WERI-Rb-1 (cell line): Measurements from ENCODE around the gene PCGF6.

Experiments
- DNase-seq: peaks from one replicate; pipeline ENCODE4 v3.0.0-alpha.2; 2020
- H3K27ac ChIP-seq: fragments of 250-450 bp; sonication (Bioruptor Pico); 2 replicates; pipeline ENCODE4 v1.5.1; 2020; ENCODE audit warnings: mild to moderate bottlenecking, moderate library complexity
- H3K27me3 ChIP-seq: fragments of 250-450 bp; sonication (Bioruptor Pico); 2 replicates; pipeline ENCODE4 v1.5.1; 2021; ENCODE audit warnings: mild to moderate bottlenecking, low read depth, moderate library complexity; ENCODE audit not compliant: insufficient read depth, severe bottlenecking
- H3K36me3 ChIP-seq: fragments of 250-450 bp; sonication (Bioruptor Pico); 2 replicates; pipeline ENCODE4 v1.5.1; 2020; ENCODE audit warnings: mild to moderate bottlenecking, moderate library complexity
- H3K4me3 ChIP-seq: 2 replicates; pipeline ENCODE4 v1.5.1; 2011; ENCODE audit warnings: low read depth, mild to moderate bottlenecking, control low read depth, low read length
- H3K9me3 ChIP-seq: fragments of 250-450 bp; sonication (Bioruptor Pico); 2 replicates; pipeline ENCODE4 v1.5.1; 2021; ENCODE audit warnings: mild to moderate bottlenecking, moderate library complexity; ENCODE audit not compliant: severe bottlenecking
- CTCF ChIP-seq: IDR thresholded peaks from 2 replicates; pipeline ENCODE4 v1.5.1; 2011; ENCODE audit warnings: low read depth, mild to moderate bottlenecking, control low read depth, inconsistent platforms, low read length

Gene PCGF6

GRCh38 chr10:103276896-103277712 lies 73.8 kb downstream of the PCGF6 start, which contains the start of gene INA:
INA (plus strand) TSS chr10:103277138; CDS start chr10:103277212, 74 bp downstream.
- no peaks in the 10 kb centered on the region for H3K9me3 ChIP-seq
- H3K4me3 ChIP-seq: peak within 1 kb of the TSS; percentile 64
- no peaks in the 10 kb centered on the region for H3K27me3 ChIP-seq
- peaks cover 29% of the 10 kb centered on the region for H3K36me3 ChIP-seq
- H3K27ac ChIP-seq: peak within 1 kb of the TSS; percentile 83
- peak; percentile 92 for DNase-seq
- TF ChIP-seq CTCF: peak; percentile 31

DNA sequence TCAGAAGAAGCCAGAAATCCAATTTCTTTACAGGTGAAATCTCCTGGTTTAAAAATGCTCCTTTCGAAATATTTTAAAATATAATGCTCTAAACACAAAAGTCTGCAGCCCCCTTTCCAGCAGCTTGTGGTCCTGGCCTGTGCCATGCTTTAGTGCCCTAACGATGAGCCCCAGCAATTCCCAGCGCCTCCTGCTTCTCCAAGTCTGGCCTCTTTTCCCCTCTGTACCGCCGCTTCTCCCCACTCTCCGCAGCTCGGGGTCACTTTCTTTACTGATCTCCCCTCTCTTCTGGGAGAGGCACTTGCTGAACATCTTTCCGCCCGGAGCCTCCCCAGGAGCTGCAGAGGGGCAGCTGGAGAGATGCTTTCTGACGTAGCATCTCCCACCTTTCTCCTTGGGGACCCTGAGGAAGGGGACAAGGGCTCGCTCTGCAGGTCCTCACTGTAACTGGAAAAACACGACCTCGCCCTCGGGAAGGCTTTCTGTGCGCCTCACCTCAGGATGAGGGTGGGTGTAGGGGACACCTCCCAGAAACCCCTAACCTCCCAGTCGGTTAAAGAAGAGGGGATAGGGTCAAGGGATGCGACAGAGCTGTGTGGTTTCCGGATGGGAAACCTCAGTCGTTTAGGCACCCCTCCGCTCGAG lies 74.6 kb downstream of the PCGF6 start:
- H3K36me3 ChIP-seq: peaks cover 25% of the 10 kb centered on the region
- H3K27ac ChIP-seq: peak overlapping the region; percentile 83
- H3K27me3 ChIP-seq: no peaks in the 10 kb centered on the region
- no peaks in the 10 kb centered on the region for H3K9me3 ChIP-seq
- H3K4me3 ChIP-seq: peak overlapping the region; percentile 64
- TF ChIP-seq CTCF: no peak
- DNase-seq: peak; percentile 15

DNA sequence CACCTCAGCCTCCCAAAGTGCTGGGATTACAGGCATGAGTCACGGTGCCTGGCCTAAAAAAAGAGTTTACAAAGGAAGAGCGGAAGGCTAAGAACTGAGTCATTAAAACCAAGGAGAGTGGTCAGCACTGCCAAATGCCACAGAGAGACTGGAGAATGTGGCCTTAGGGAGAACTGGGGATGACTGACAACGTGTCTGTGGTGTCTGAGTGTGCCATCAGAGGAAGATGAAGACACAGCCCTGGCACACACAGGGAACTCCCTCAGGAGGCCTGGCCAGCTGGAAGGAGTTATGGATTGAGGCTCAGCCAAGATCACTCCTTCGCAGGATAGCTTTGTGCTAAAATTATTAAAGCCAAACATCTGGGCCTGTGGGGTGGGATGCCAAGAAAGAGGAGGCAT lies 77.9 kb downstream of the PCGF6 start:
- TF ChIP-seq CTCF: no peak
- Histone ChIP-seq H3K27me3 (no peaks in the 10 kb centered on the region), H3K4me3 (no peak overlapping the region), H3K27ac (no peak overlapping the region), H3K36me3 (no peaks in the 10 kb centered on the region), H3K9me3 (no peaks in the 10 kb centered on the region)
- DNase-seq: no peak

- no peak for TF ChIP-seq CTCF
- H3K9me3 ChIP-seq: peaks cover 1% of the 10 kb centered on the region
- H3K27me3 ChIP-seq: no peaks in the 10 kb centered on the region
- H3K4me3 ChIP-seq: no peak overlapping the region
- no peak for DNase-seq
- peak overlapping the region; percentile 14; the same call in 1 of the 2 replicates for H3K27ac ChIP-seq
- H3K36me3 ChIP-seq: no peaks in the 10 kb centered on the region
Measured at GRCh38 chr10:103265717-103266329, 85.1 kb downstream of the PCGF6 start.

DNA sequence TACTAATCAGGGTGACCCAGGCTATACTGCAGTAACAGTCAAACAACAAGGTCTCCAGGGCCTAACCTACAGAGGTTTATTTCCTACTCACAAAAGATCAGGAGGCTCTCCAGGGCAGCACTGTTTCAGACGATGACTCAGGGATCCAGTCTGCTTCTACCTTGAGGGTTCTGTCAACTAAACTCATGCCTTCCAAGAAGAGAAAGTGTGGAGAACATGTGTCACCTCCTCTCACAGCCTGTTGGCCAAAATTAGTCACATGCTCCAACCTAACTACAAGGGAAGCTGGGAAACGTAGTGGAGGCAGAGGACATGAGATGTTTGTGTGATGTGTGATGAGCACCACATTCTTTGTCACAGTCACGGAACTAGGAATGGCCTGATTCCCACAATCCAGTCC lies 88.7 kb downstream of the PCGF6 start:
- H3K4me3 ChIP-seq: no peak overlapping the region
- no peak overlapping the region for H3K27ac ChIP-seq
- no peak for TF ChIP-seq CTCF
- peaks cover 12% of the 10 kb centered on the region for H3K9me3 ChIP-seq
- no peaks in the 10 kb centered on the region for H3K27me3 ChIP-seq
- no peaks in the 10 kb centered on the region for H3K36me3 ChIP-seq
- DNase-seq: no peak
